Stimulated activated CD4-positive, alpha-beta T cell treated with anti-CD3 and anti-CD28 coated beads, TNF-alpha, amount 100 ng/mL, for 4 hours (primary cell): ENCODE measurements around the gene KIF21B.

Experiments
- DNase-seq, 3 experiments: peaks; one replicate each; pipeline ENCODE4 v3.0.0-alpha.2; 2020; ENCODE audit warnings: low read depth in 3 of 3

The KIF21B gene

GRCh38 chr1:201023517-201023902 lies at the start of gene KIF21B:
Gene KIF21B (minus strand): TSS chr1:201023714. CDS start chr1:201023383, 331 bp downstream.
- peak; percentile 82 to 87 (median 83) for DNase-seq

- no peak for DNase-seq
These were observed 49.4 kb upstream of the KIF21B start for GRCh38 chr1:201072922-201073321.

GRCh38 chr1:201072149-201072548 lies 48.6 kb upstream of the KIF21B start:
- no peak for DNase-seq

GRCh38 chr1:201069636-201070035 lies 46.1 kb upstream of the KIF21B start:
- DNase-seq: no peak

DNA sequence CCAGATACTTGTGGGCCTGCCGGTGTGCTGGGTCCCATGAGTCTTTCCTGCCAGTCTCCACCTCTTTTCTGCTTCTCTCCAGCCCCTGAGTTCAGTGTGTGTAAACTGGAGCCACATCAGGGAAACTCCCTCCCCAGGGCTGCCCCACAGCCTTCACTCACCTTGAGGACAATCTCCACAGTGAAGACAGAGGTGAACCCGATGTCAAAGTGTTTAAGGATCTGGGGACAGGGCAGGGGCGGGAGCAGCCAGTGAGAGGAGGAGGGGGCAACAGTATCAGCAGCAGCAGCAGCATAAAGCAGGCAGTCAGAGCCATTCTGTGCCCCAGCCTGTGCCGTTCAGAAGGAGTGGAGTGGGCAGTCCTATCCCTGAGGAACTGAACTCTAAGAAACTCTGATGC lies 45.5 kb upstream of the KIF21B start:
- no peak for DNase-seq

GRCh38 chr1:201066986-201067385 lies 43.5 kb upstream of the KIF21B start:
- DNase-seq: no peak

- DNase-seq: no peak
These were observed 42.2 kb upstream of the KIF21B start for GRCh38 chr1:201065686-201066085.

DNA sequence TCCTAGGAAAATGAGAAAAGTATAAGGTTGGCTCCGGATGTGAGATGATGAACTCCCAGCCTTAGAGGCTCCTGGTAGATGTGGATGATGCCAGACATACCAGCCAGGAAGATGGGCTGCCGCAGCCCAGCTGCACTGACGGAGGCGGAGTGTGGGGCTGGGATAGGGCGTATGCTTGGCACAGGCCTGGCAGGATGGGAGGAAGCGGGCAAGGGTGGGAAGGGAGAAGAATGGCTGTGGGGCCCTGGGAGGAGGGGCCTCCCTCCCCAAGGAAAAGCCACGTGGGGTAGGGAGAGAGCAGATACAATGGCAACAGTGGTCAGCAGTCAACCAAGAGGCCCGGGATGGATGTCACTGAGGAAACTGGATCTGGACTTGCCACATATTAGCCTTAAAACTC lies 41.3 kb upstream of the KIF21B start:
- no peak for DNase-seq

- DNase-seq: no peak
These were observed 39.6 kb upstream of the KIF21B start for GRCh38 chr1:201063145-201063544.

GRCh38 chr1:201062511-201063091 lies 39.1 kb upstream of the KIF21B start:
- DNase-seq: no peak

DNA sequence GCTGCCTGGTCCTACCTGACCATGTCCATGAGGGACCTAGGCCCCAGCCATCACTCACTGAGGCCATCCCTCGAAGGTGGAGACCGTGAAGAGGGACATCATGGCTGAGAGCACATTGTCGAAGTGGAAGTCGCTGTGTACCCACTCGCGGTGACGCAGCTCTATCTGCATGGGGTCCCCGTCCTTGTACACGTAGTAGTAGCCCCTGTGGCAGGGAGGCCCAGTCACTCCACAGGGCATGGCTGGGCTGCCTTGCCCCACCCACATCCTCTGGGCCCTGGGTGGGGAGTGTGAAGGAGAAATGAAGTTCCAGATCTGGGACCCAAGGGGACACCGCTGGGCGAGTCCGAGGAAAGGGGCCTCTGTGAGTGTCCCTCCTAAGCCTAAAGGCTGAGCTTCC lies 38.4 kb upstream of the KIF21B start:
- DNase-seq: no peak

DNA sequence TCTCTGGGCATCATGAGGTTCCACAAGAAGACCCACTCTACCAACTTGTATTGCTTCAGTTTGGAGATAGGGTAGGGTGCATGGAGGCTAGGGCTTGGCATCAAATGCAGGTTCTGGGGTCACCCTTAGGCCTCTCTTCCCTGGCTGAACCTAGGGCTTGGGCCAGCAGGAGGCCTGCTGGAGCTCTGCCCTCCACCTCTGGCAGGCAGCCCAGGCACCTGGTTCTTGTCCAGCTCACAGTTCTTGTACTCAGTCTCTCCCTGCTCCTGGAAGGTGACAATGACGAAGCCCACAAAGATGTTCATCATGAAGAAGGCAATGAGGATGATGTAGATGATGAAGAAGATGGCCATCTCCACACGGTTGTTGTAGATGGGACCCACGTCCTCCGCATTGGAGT lies 37.5 kb upstream of the KIF21B start:
- DNase-seq: no peak

DNA sequence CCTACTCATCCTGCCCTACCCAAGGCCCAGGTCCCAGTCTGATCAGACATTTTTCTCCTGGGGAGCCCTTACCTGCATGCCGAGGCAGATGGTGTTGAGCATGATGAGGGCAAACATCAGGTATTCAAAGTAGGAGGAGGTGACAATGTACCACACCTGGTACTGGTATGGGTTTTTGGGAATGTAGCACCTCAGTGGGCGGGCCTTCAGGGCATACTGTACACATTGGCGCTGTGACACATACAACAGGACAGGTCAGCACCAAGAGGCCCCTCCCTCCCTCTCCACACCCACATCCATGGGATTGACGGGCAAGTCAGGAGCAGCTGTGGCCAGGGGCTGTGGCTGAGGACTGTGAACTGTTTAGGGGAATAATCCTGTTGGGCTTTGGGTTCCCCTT lies 37.1 kb upstream of the KIF21B start:
- no peak for DNase-seq

- DNase-seq: no peak
These were observed 36.5 kb upstream of the KIF21B start for GRCh38 chr1:201059871-201060555.

DNA sequence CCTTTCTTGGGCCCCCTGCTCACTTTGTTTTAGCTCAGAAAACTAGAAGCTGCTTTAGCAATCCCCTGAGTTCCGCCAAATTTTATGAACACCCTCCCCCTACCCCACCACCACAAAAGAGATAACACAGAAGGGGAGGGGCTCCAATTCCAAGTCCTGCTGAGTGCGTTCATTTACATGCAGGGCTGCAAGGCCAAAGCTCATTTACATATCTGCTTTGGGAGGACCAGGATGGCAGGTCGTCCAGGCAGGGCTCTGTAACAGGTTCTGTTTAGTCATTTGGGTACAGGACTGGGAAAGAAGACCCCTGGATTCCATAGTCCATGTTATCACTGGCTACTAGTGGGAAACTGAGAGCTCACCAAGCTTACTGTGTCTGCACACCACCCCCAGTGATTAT lies 35.9 kb upstream of the KIF21B start:
- DNase-seq: no peak

DNA sequence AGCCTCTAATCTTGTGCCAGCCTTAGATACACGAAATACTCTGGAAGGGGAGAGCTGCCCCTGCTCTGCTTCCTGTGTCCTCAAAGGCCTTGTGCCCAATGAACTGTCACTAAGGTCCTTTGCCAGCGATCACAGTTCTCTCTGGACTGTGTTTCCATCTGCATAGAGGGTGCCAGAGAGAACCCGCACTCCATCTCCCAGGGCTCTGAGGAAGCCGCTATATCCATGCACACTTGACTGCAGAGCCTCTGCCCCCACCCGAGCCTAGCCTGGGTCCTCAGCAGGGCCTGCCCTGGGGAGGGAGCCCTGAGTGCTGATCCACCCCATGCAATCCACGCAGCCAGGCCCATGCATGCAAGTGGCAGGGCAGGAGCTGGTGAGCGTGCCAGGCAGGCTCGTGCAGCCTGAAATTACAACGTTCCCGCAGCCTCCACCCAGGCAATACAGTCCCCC lies 30.6 kb upstream of the KIF21B start:
- DNase-seq: no peak

- DNase-seq: no peak
These were observed 29.8 kb upstream of the KIF21B start for GRCh38 chr1:201053155-201053860.

DNA sequence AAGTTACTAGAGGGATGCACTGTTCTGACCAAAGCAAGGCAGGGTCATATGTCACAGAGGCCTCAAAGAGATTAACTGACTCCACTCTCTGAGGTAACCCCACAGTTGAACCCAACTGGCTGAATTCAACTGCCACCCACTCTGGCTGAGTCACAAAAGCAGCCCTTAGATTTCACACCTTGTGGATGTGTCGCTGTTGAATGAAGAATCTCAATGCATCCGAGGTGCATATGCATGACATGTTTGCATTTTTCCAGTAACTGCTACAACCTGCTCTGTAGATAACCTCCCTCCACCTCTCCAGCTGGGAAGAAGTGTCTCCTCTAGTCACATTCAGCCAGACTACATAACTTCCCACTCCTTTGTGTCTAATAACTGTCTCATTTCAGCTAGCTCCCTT lies 27.9 kb upstream of the KIF21B start:
- no peak for DNase-seq

GRCh38 chr1:201050515-201051277 lies 27.2 kb upstream of the KIF21B start:
- DNase-seq: no peak

DNA sequence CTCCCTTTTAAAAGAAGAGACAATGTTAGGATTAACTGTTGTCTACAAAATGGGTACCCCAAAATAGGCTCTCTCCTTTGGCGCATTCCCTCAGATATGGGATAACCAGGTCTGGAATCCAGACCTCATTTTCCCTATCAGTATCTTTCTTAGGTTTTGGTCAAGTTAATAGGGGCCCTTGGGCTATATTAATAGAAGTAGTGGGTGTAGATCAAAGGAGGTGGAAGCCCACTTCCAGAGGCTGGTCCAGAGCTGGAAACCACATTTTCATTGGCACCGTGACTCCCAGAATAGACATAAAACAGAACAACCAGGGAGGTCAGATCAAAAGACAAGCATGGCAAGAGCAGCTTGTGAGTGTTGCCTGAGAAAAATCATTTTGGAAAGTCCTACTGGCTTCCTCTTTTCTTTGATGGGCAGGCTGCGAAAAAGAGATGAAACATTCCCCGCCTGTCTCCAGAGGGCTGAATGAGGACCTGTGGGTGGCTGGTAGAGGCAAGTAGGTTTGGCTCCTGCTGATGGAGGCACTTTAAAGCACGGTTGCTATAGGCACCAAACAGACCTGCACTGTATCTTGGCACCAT lies 25.8 kb upstream of the KIF21B start:
- DNase-seq: no peak

- DNase-seq: no peak
These were observed 25.0 kb upstream of the KIF21B start for GRCh38 chr1:201048521-201048920.

- DNase-seq: no peak
These were observed 20.6 kb upstream of the KIF21B start for GRCh38 chr1:201044119-201044518.
